NCI-H1048 (cell line): ENCODE results near the gene GTF2H1.
"Not testable (repeated sequence)": the region's sequence is repeated elsewhere in the genome, so short reads cannot be mapped to it uniquely, and the experiment has no call there.

Source experiments
- DNase-seq: peaks from one replicate; lab custom pipeline; 2025; lab: John Stamatoyannopoulos, UW

The GTF2H1 gene

DNA sequence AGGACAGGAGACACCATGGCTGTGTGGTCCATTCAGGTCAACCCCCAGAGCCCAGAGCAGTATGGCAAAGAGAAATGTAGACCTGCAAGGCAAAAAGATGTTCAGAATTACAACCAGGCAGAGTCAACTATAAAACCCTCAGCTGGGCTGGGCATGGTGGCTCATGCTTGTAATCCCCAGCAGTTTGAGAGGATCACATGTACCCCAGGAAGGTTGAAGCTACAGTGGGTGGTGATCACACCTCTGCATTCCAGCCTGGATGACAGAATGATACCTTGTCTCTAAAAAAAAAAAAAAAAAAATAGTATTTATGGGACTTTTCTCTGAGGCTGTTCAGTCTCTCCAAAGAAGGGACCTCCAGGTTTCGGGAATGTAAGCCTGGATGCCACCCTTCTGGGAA is 53.6 kb downstream of the GTF2H1 start:
- DNase-seq, result no peak

DNA sequence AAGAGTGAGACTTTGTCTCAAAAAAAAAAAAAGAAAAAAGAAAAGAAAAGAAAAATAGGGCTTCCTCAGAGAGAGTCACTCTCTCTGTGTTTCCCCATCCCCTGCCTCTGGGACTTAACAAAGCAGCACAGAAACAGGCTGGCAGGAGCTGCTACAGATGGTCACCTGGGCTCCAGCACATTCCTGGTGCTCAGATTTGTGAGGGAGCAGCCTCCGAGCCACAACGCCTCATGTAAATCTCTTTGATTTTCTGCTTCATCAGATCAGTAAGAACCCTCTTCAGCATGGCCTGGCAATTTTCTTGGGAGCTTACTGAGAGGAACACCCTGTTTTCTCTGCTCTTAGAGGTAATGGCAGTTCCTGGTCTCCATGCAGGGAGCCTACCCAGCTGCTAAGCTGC is 56.8 kb downstream of the GTF2H1 start:
- DNase-seq, result no peak

DNA sequence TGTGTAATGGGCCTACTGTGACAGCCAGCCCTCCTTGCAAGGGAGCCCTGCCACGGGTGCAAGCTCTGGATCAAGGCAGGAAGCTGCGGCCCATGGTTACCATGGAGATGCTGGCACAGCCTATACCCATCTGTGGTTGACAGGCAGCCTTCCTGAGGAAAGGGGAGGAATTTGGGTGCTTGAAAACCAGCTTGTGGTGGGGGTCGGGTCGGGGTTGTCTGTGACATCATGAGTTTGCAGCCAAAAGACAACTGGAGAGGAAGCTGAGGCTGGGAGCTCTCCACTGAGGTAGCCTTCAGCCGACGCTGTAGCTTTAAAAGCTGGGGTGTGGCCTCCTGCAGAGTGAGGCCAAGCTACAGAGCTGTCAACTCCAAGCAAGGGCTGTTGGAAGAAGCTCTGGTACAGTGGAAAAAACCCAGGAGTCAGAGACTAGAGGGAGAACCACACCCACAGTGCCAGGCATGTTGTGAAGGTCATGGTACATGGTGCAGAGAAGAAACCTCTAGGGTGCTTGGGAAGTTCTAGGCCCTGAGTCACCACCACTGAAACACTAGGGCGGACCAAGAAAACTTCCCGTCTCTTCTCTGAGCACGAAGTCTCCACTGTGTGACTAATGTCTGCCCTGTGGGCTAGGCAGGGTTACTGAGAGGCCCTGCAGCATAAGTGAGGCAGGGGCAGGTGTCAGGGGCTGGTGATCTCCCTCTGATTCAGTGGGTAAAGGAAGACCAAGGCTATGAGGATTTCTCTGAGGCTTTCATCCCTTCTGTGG is 61.2 kb downstream of the GTF2H1 start:
- no peak for DNase-seq

- no peak for DNase-seq
These were observed 61.8 kb downstream of the GTF2H1 start for GRCh38 chr11:18384157-18384641.

GRCh38 chr11:18390088-18390487 is 67.7 kb downstream of the GTF2H1 start:
- DNase-seq, result no peak

- DNase-seq, result no peak
These were observed 70.3 kb downstream of the GTF2H1 start for GRCh38 chr11:18392434-18393321.

DNA sequence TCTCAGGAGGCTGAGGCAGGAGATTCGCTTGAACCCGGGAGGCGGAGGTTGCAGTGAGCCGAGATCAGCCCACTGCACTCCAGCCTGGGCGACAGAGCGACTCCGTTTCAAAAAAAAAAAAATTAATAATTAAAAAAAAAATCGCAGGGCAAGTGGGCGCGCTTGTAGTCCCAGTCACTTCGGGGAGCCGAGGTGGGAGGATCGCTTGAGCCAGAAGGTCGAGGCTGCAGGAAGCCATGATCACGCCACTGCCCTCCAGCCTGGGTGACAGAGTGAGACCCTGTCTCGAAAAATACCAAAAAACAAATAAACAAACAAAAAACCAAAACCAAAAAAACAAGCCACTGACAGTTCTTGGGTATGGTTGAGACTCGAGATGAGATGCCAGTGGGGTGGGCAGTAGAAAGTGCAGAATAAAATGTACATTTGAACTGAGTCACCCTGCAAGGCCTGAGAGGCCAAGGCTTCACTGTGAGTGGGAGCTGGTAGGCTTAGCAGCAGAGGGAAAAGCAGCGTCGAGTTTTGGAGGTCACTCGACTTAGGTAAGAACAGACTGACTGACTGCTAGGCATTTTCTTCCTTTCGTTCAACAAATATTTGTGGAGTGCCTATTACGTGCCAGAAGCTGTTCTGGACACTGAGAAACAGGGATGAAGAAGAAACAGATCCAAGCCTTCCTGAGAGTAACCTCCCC is 71.4 kb downstream of the GTF2H1 start:
- DNase-seq, result no peak

- peak; percentile 89 for DNase-seq
These were observed 72.0 kb downstream of the GTF2H1 start, which contains the start of gene LDHA for GRCh38 chr11:18394275-18394927. TSS of gene LDHA (plus strand) at chr11:18394563. CDS start at chr11:18396843, 2,280 bp downstream.

- DNase-seq, result no peak
These were observed 72.8 kb downstream of the GTF2H1 start for GRCh38 chr11:18394928-18395734.

- DNase-seq, result peak; percentile 98
These were observed 73.6 kb downstream of the GTF2H1 start for GRCh38 chr11:18395735-18396504.

DNA sequence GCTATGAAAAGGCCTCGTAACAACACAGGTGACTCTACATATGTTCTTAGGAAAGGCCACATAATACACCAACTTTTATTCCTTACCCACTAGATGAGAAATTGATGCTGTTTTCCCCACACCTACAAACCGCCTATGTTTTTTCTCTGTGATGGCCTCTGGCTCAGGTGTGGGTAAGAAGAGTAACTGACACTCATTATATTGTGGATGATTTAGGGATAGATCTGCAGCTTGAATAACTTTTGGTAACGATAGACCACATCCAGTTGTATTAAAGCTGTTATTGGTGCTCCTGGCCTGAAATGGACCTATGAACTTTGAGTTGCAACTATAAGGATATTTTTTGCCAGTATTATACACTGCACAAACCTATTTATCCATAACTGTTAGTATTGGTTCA is 75.6 kb downstream of the GTF2H1 start:
- DNase-seq, result no peak

DNA sequence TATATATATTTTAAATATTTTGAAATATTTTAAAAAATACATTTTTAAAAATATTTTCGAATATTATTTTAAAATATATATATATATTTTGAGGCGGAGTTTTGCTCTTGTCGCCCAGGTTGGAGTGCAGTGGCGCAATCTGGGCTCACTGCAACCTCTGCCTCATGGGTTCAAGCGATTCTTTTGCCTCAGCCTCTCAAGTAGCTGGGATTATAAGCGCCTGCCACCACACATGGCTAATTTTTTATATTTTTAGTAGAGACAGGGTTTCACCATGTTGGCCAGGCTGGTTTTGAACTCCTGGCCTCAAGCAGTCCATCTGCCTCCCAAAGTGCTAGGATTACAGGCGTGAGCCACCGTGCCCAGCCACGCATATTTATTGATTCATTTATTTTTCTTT is 78.7 kb downstream of the GTF2H1 start:
- not testable (repeated sequence) for DNase-seq

- DNase-seq, result no peak
These were observed 81.7 kb downstream of the GTF2H1 start for GRCh38 chr11:18404062-18404461.

GRCh38 chr11:18407400-18407799 is 85.0 kb downstream of the GTF2H1 start:
- not testable (repeated sequence) for DNase-seq

GRCh38 chr11:18408558-18409291 is 86.4 kb downstream of the GTF2H1 start:
- DNase-seq, result no peak

DNA sequence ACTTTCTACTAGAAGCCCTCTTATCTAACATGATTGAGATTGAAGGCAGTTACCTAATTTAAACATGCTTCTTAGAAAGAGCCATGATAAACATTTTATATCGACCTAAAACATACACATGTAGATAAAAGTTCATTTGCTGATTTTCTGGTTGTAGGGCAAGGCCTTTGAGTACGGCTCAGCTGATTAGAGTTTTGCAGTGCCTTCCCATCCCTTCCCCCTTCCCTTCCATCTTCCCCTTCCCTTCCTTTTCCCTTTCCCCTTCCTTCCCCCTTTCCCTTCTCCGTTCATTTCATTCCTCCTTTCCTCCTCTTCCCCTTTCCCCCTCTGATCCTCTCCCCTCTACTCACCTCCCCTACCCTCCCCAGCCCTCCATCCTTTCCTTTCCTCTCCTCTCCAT is 94.1 kb downstream of the GTF2H1 start:
- no peak for DNase-seq
